Neural cell (in vitro differentiated cells): Measurements from ENCODE around the gene CNNM2. TPM values are rescaled to one million over a fixed set of nuclear protein-coding genes. Genes with fewer than 3 reads are reported as not detected.

Source experiments
- H2AFZ ChIP-seq: fragments of 200-600, 300-800 bp; sonication (generic), shearing (Covaris generic); 2 replicates; pipeline ENCODE4 v1.6.0; 2014; ENCODE audit warnings: low read depth, mild to moderate bottlenecking, antibody characterized with exemption, low read length, moderate library complexity
- H3F3A ChIP-seq: fragments of 200-600 bp; shearing (Covaris generic); 2 replicates; pipeline ENCODE4 v1.6.1; 2016; ENCODE audit warnings: mild to moderate bottlenecking, moderate library complexity, mixed read lengths, antibody characterized with exemption, low read length; ENCODE audit not compliant: insufficient read depth, poor library complexity, severe bottlenecking
- H3K27ac ChIP-seq: fragments of 200-600, 300-800 bp; sonication (generic), shearing (Covaris generic); 2 replicates; pipeline ENCODE4 v1.5.1; 2014; ENCODE audit warnings: mild to moderate bottlenecking, low read length, moderate library complexity
- H3K27me3 ChIP-seq: fragments of 300-800, 200-600 bp; sonication (generic), shearing (Covaris generic); 2 replicates; pipeline ENCODE4 v1.6.0; 2014; ENCODE audit warnings: mild to moderate bottlenecking, low read depth, low read length, moderate library complexity; ENCODE audit not compliant: insufficient read depth
- H3K36me3 ChIP-seq: fragments of 300-800, 200-600 bp; sonication (generic), shearing (Covaris generic); 2 replicates; pipeline ENCODE4 v1.5.1; 2014; ENCODE audit warnings: mild to moderate bottlenecking, antibody characterized with exemption, low read length, moderate library complexity; ENCODE audit not compliant: insufficient read depth
- H3K4me2 ChIP-seq: fragments of 300-800, 200-600 bp; sonication (generic), shearing (Covaris generic); 2 replicates; pipeline ENCODE4 v1.6.0; 2014; ENCODE audit warnings: mild to moderate bottlenecking, low read length
- H3K4me3 ChIP-seq: fragments of 300-800, 200-600 bp; sonication (generic), shearing (Covaris generic); 2 replicates; pipeline ENCODE4 v1.5.1; 2014; ENCODE audit warnings: mild to moderate bottlenecking, low read length, moderate library complexity
- H3K79me2 ChIP-seq: fragments of 200-600 bp; shearing (Covaris generic); replicated peaks from 2 replicates; pipeline ENCODE4 v1.6.0; 2014; ENCODE audit warnings: mild to moderate bottlenecking, low read length, moderate library complexity; ENCODE audit not compliant: insufficient read depth
- H3K9ac ChIP-seq: fragments of 300-800, 200-600 bp; sonication (generic), shearing (Covaris generic); 2 replicates; pipeline ENCODE4 v1.6.1; 2016; ENCODE audit warnings: mild to moderate bottlenecking, low read length, mixed read lengths
- H3K9me2 ChIP-seq: fragments of 200-600 bp; shearing (Covaris generic); 2 replicates; pipeline ENCODE4 v1.6.1; 2016; ENCODE audit warnings: mild to moderate bottlenecking, low read length, mixed read lengths; ENCODE audit not compliant: insufficient read depth
- H3K9me3 ChIP-seq: fragments of 200-600, 300-800 bp; sonication (generic), shearing (Covaris generic); 2 replicates; pipeline ENCODE4 v1.6.1; 2016; ENCODE audit warnings: mild to moderate bottlenecking, mixed run types, low read length, moderate library complexity, mixed read lengths
- H4K20me1 ChIP-seq: fragments of 200-600 bp; shearing (Covaris generic); 2 replicates; pipeline ENCODE4 v1.6.1; 2016; ENCODE audit warnings: mild to moderate bottlenecking, mixed run types; ENCODE audit not compliant: insufficient read depth
- CTCF ChIP-seq: fragments of 450-650 bp; IDR thresholded peaks from 2 replicates; pipeline ENCODE4 v1.5.1; 2014; ENCODE audit warnings: antibody characterized with exemption, mild to moderate bottlenecking, moderate library complexity; ENCODE audit not compliant: poor library complexity, severe bottlenecking
- EP300 ChIP-seq: fragments of 450-650 bp; conservative IDR thresholded peaks from 2 replicates; pipeline ENCODE4 v1.6.1; 2014; ENCODE audit warnings: antibody characterized with exemption, mild to moderate bottlenecking, moderate library complexity; ENCODE audit not compliant: poor library complexity, severe bottlenecking
- EZH2 ChIP-seq: fragments of 200-600, 300-800 bp; shearing (Covaris generic), sonication (generic); IDR thresholded peaks from 2 replicates; pipeline ENCODE4 v1.6.1; 2014; ENCODE audit warnings: antibody characterized with exemption, low read length, borderline replicate concordance, mild to moderate bottlenecking; ENCODE audit not compliant: insufficient read depth, poor library complexity, severe bottlenecking
- MXI1 ChIP-seq: fragments of 450-650 bp; conservative IDR thresholded peaks from 2 replicates; pipeline ENCODE4 v1.6.1; 2014; ENCODE audit warnings: antibody characterized with exemption, mild to moderate bottlenecking; ENCODE audit not compliant: poor library complexity, severe bottlenecking
- POLR2AphosphoS5 ChIP-seq: IDR thresholded peaks from 2 replicates; pipeline ENCODE4 v1.6.1; 2012
- RAD21 ChIP-seq: fragments of 450-650 bp; conservative IDR thresholded peaks from 2 replicates; pipeline ENCODE4 v1.6.1; 2014; ENCODE audit warnings: antibody characterized with exemption, mild to moderate bottlenecking, moderate library complexity
- SMC3 ChIP-seq: fragments of 450-650 bp; conservative IDR thresholded peaks from 2 replicates; pipeline ENCODE4 v1.6.1; 2014; ENCODE audit warnings: antibody characterized with exemption, mild to moderate bottlenecking, moderate library complexity; ENCODE audit not compliant: poor library complexity
- TAF1 ChIP-seq: IDR thresholded peaks from 2 replicates; pipeline ENCODE4 v1.6.1; 2012; ENCODE audit warnings: low read depth
- polyA plus RNA-seq: library from polyadenylated mRNA; depleted of rRNA; stranded (reverse); fragments of >200 nt; gene quantifications from 2 replicates; pipeline ENCODE4 v1.2.3, GENCODE V29; 2014
- TF ChIP-seq, protein P1 (sequence below): IDR thresholded peaks from 2 replicates; pipeline ENCODE4 v1.6.1; 2012; ENCODE audit warnings: borderline replicate concordance

CNNM2 gene
- polyA plus RNA-seq, 1 donor from 2014 or later, result 5.0 TPM

- Histone ChIP-seq H3K27me3 (no peaks in the 10 kb centered on the region), H3K9ac (no peak overlapping the region), H3K27ac (no peak overlapping the region), H3K4me3 (no peak overlapping the region), H3K79me2 (no peaks in the 10 kb centered on the region), H3K4me2 (no peak overlapping the region), H4K20me1 (no peaks in the 10 kb centered on the region), H3K36me3 (no peaks in the 10 kb centered on the region), H3K9me2 (no peaks in the 10 kb centered on the region), H3F3A (no peaks in the 10 kb centered on the region), H2AFZ (no peak overlapping the region), H3K9me3 (no peaks in the 10 kb centered on the region)
- no peak for TF ChIP-seq CTCF
- TF ChIP-seq, protein P1, sequence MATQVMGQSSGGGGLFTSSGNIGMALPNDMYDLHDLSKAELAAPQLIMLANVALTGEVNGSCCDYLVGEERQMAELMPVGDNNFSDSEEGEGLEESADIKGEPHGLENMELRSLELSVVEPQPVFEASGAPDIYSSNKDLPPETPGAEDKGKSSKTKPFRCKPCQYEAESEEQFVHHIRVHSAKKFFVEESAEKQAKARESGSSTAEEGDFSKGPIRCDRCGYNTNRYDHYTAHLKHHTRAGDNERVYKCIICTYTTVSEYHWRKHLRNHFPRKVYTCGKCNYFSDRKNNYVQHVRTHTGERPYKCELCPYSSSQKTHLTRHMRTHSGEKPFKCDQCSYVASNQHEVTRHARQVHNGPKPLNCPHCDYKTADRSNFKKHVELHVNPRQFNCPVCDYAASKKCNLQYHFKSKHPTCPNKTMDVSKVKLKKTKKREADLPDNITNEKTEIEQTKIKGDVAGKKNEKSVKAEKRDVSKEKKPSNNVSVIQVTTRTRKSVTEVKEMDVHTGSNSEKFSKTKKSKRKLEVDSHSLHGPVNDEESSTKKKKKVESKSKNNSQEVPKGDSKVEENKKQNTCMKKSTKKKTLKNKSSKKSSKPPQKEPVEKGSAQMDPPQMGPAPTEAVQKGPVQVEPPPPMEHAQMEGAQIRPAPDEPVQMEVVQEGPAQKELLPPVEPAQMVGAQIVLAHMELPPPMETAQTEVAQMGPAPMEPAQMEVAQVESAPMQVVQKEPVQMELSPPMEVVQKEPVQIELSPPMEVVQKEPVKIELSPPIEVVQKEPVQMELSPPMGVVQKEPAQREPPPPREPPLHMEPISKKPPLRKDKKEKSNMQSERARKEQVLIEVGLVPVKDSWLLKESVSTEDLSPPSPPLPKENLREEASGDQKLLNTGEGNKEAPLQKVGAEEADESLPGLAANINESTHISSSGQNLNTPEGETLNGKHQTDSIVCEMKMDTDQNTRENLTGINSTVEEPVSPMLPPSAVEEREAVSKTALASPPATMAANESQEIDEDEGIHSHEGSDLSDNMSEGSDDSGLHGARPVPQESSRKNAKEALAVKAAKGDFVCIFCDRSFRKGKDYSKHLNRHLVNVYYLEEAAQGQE, result no peak
- no peak for TF ChIP-seq RAD21
- no peak for TF ChIP-seq SMC3
- TF ChIP-seq EZH2, result no peak
- no peak for TF ChIP-seq EP300
- TF ChIP-seq MXI1, result no peak
- no peak for TF ChIP-seq TAF1
- TF ChIP-seq POLR2AphosphoS5, result no peak
Measured at GRCh38 chr10:102960157-102960556, 42.1 kb downstream of the CNNM2 start.

DNA sequence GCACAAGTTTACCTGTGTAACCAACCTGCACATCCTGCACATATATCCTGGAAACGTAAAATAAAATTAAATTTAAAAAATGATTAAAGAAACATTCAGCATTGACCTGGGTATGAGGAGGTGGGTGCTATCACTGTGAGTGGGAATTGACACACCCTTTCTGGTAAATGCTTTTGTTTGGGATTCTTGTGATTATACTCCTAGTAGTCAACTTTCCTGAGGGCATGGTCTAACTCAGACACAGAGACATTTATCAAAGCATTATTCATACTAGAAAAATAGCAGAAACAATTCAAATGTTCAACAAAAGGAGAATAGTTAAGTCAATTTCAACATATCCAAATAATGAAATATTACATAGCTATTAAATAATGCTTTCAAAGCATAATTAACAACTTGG lies 44.2 kb downstream of the CNNM2 start:
- H3K4me3 ChIP-seq, result no peak overlapping the region
- H3K4me2 ChIP-seq, result no peak overlapping the region
- H3K79me2 ChIP-seq, result no peaks in the 10 kb centered on the region
- no peaks in the 10 kb centered on the region for H3F3A ChIP-seq
- TF ChIP-seq POLR2AphosphoS5, result no peak
- TF ChIP-seq SMC3, result no peak
- no peak for TF ChIP-seq CTCF
- TF ChIP-seq TAF1, result no peak
- no peak for TF ChIP-seq EP300
- TF ChIP-seq EZH2, result no peak
- TF ChIP-seq RAD21, result no peak
- TF ChIP-seq MXI1, result no peak
- TF ChIP-seq, protein P1, result no peak
- H3K27me3 ChIP-seq, result no peaks in the 10 kb centered on the region
- no peaks in the 10 kb centered on the region for H3K9me2 ChIP-seq
- no peak overlapping the region for H3K9ac ChIP-seq
- H3K36me3 ChIP-seq, result no peaks in the 10 kb centered on the region
- no peaks in the 10 kb centered on the region for H4K20me1 ChIP-seq
- no peak overlapping the region for H3K27ac ChIP-seq
- no peaks in the 10 kb centered on the region for H3K9me3 ChIP-seq
- no peak overlapping the region for H2AFZ ChIP-seq
